HG03521 (cell line): ENCODE measurements around the gene DCAF8.
"Not testable (repeated sequence)": the region's sequence is repeated elsewhere in the genome, so short reads cannot be mapped to it uniquely, and the experiment has no call there.

ENCODE experiments used
- ATAC-seq: cut with Tn5 transposase; IDR thresholded peaks from one replicate; pipeline ENCODE4 v1.9.1; 2021; ENCODE audit warnings: mild to moderate bottlenecking, moderate library complexity; ENCODE audit not compliant: unreplicated experiment

Gene DCAF8

DNA sequence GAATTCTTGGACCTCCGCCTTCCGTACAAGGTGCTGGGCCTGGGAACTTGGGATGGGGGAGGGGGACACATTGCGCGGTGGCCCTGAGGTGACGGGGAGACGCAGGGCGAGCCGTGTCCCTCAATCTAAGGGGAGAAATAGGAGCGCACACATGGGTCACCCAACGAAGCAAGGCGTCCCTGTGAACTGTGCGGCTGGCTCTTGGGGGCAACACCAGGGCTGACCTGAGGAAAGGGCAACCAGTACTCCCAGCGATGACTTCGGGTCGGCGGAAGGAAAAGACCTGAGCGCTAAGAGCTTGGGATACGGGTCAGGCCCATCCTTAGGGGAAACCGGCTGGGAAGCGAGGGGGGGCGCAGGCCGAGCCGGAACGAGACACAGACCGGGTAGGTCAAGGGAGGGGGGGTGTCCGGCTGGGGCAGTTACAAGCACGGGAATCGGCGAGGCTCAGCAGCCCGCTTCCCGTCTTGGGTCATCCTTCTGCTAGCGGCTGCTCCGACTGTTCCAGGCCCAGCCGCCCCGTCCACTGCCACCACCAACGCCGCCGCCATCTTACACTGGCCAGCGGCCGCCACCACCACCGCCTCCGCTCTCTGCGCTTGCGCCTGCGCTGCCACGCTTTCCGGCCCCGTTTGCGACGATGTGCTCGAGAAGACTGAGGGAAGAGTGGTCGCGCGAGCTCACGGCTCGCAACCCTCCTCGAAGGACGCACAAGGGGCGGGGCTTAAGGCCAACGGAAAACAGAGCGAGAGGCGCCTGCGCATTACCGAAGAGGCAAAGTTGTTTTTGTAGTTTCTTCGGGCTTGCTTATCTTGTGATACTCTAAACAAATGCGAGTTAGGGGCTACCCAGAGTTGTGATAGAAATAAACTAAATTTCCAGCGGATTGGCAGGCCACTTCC is at the start of gene DCAF8:
TSS of gene DCAF8 (minus strand) at position 657 of the 902 bp plus-strand sequence. CDS start 18,541 bp downstream, outside the sequence.
- ATAC-seq: peak; percentile 89

DNA sequence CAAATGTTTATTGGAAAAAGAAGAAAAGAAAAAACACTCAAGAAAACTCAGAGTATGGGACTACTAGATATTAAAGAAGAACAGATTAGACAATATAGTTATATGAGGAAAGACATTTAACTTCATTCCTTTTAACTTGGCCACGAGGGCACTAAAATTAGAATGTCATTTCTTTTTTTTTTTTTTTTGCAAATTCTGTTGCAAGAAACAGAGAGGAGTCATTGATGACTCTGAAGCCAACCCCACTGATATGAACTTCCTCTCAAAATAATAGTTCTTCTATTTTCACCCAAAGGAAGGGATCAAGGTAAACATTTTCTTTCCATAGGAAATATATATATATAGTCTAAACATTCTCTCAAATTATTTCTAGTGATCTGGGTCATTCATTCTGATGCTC is 47.2 kb upstream of the DCAF8 start:
- no peak for ATAC-seq

DNA sequence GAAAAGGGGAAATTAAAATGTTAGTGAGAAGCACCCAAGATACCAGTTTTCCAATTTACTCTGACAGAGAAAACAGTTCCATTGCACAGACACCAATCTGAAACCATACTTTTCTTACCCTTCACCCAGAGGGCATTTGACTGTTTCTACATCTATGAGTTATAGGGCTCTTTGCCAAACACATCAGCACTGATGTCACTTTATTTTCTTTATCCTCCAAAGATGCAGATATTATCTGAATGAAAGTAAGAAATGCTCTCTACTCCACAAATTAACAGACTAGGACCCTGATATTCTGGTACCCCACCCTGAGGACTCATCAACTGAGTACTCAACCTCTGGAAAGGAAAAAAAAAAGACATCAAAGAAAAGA is 46.8 kb upstream of the DCAF8 start:
- ATAC-seq: no peak

GRCh38 chr1:160308451-160309184 is 46.3 kb upstream of the DCAF8 start:
- no peak for ATAC-seq

DNA sequence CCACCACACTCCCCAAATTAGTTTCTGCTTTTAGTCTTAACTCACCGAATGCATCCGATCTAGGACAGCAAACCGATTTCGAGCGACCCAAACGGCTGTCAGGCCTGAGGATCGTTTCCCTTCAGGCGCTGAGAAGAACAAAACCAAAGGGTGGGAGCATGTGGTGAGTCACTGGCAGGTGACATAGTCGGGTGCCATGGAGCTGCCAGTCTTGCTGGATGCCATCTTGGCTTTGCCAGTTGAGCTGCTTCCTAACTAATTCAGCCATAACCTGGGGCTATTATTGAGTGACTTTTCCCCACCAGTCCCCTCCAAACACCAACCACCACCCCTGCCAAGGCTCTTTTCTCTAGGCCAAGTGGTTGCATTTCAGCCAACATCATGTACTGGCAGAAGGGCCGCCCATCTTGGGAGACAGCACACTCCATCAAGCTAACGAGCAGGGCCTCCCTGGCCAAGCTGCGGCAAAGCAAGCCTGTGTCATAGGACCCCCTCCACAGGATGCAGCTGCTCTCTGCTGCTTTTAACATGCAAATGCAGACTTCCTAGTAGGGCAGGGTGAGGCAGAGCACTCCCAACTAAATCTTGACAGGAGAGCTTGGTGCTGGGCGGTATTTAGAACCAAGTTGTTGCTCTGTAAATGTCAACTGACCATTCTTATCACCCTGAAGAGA is 44.9 kb upstream of the DCAF8 start:
- no peak for ATAC-seq

DNA sequence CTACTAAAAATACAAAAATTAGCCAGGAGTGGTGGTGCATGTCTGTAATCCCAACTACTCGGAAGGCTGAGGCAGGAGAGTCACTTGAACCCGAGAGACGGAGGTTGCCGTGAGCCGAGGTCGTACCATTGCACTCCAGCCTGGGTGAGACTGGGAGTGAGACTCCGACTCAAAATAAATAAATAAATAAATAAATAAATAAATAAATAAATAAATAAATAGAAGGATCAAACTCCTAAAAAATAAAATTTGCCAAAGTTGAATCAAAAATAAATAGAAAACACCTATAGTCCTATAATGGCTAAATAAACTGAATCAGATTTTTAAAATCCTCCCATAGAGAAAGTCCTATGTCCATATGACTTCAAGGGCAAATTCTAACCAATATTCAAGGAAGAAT is 37.8 kb upstream of the DCAF8 start:
- ATAC-seq: no peak

DNA sequence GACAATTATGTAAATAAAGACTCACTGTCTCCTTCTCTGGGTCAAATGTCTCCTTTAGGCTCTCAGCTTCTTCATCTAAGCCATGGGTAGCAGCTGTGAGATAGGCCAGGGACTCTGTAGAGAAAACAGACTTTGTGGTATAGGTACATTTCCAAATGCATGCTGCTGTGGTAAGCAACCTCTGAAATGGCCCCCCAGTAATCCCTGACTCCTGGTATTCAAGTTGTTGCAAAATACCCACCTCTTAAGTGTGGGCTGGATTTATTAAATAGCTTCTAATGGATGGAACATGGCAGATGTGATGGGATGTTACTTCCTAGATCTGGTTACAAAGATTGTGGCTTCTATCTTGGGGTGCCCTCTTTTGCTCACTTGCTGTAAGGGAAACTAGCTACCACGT is 33.7 kb upstream of the DCAF8 start:
- ATAC-seq: no peak

- ATAC-seq: no peak
Observed at GRCh38 chr1:160293020-160293968, 30.9 kb upstream of the DCAF8 start.

DNA sequence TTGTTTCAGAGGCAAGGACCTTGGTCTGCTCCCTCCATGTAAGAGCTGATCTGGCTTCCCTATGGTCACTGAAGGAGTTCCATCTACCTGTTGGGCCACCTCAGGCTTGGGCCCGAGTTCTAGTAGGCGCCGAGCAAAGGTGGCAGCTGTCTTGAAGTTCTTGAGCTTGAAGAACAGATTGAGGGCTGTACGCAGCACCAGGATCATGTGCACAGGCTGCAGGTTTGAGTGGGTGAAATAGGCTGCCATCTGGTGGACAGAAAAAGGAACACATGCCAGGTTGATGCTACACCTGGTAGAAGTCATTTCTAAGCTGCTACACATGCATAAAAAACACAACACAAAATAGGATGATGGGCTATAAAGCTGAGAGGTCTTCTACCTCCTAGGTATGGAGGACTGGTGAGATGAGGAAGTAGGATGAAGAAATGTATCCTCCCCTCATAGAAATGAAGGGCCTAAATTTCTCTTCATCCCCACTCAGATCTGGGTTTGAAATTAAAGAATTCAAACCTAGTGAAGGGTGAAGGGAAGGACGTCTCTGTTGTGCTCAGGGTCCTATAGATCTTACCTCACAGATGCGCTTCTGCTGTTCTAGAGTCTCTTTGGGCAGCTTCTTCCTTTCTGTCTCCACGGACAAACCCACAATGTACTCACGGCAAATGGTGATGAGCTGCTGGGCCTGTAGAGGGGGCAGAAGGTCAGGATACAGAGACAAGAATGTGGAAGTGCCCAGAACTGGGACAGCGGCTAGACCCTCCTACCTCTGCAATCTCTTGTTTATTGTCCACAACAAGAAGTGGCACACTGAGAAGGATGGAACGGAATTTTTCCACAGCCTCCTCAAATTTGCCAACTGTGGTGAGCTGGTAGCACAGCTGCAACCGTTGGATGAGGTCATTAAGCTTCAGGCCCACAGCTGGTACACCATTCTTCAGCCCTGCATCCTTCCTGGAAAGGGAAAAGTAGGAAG is 29.2 kb upstream of the DCAF8 start:
- peak; percentile 82 for ATAC-seq

GRCh38 chr1:160287769-160288168 is 25.4 kb upstream of the DCAF8 start:
- not testable (repeated sequence) for ATAC-seq

DNA sequence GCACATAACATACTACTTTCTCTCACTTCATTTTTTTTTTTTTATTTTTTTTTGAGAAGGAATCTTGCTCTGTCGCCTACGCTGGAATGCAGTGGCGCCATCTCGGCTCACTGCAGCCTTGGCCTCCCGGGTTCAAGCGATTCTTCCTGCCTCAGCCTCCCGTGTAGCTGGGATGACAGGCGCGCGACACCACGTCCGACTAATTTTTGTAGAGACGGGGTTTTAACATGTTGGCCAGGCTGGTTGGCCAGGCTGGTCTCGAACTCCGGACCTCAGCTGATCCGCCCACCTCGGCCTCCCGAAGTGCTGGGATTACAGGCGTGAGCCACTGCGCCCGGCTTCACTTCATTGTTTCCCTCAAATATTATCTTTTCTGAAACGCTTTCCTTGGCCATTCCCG is 23.2 kb upstream of the DCAF8 start:
- ATAC-seq: no peak

- ATAC-seq: peak; percentile 96
Observed at GRCh38 chr1:160284782-160285344, 22.5 kb upstream of the DCAF8 start, which contains the start of gene PEX19. TSS of gene PEX19 (minus strand) at chr1:160285133. CDS start at chr1:160285124, 9 bp downstream.

DNA sequence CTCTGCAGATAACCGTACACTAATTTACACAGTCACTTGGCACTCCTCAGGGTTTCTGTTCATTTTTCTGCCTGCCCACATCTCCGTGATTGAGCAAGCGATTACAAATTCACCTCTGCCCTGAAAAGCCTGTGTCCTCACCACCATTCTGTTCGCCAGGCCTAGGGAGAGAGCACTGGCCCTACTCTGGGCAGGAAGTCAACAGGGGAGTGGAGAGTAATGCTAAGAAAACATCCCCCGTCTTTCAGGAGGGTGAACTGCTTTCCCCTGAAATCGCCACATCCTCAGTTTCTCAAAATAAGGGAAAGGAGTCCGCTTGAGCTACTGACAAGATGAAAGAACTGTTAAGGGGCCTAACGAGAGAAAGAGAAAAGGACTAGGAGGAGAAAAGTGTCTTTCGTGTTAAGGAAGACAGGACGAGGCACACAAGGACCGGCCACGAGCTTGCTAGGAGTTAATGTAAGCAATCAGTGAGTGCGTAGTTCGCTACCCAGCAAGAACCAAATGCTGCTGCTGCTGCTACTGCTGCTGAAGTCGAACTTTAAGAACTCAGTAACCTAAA is 22.0 kb upstream of the DCAF8 start:
- ATAC-seq: peak; percentile 3

- ATAC-seq: no peak
Observed at GRCh38 chr1:160282807-160283206, 20.5 kb upstream of the DCAF8 start.

- no peak for ATAC-seq
Observed at GRCh38 chr1:160277987-160278386, 15.6 kb upstream of the DCAF8 start.

DNA sequence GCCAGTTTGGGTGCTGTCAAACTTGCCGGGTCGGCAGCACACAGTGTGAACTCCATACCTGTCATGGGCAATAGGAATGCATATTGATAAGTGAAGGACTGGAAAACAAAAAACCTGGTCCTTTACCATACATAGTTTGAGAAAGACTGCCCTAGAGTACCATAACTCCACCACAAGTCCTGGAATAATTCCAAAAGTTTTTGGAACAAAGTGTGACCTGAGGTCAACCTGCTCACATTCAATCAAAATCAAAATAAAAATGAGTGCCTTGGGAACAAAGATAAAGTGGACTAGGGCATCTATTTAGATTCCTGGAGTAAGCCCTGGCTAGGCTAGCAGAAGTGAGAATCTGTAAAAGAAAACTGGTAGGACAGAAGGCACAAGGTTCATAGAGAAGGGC is 15.0 kb upstream of the DCAF8 start:
- ATAC-seq: no peak

GRCh38 chr1:160271025-160271424 is 8.7 kb upstream of the DCAF8 start:
- no peak for ATAC-seq

GRCh38 chr1:160267284-160267991 is 5.1 kb upstream of the DCAF8 start:
- ATAC-seq: no peak
